GM18511 (cell line): ENCODE data around the gene STK36.

Source experiments
- ATAC-seq: cut with Tn5 transposase; IDR thresholded peaks from one replicate; pipeline ENCODE4 v1.9.1; 2021; ENCODE audit warnings: mild to moderate bottlenecking, moderate library complexity; ENCODE audit not compliant: unreplicated experiment

Gene STK36

DNA sequence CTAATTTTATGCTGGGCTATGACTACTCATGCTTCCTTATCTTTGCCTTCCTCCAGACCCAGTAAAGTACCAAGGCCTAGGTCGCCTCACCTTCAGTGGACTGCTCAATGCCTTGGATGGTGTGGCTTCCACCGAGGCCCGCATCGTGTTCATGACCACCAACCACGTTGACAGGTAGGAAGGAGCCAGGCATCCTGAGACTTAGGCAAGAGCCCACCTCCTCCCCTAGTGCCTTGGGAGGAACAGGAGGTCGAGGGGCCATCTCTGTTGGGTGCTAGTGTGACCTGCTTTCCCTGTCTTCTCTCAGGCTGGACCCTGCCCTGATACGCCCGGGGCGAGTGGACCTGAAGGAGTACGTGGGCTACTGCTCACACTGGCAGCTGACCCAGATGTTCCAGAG is 9.1 kb upstream of the STK36 start:
- no peak for ATAC-seq

DNA sequence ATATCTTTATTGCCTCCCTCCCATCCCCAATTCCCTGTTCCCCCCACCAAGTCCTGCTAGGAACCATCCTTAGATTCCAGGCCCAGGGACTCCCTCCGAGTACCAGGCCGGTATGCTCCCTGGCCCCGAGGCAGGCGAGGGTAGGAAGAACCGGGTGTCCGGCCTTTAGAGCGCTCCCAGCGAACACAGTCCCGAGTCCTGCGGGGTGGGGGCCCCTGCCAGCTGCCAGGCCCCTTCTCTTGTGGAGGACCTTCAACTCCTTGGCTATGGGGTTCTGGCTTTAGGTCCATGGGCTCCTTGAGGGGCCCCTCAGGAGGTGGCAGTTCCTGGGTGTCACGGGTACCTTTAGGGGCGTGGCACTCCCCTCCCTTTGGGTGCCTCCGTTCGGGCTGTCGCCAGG is 8.0 kb upstream of the STK36 start:
- no peak for ATAC-seq

DNA sequence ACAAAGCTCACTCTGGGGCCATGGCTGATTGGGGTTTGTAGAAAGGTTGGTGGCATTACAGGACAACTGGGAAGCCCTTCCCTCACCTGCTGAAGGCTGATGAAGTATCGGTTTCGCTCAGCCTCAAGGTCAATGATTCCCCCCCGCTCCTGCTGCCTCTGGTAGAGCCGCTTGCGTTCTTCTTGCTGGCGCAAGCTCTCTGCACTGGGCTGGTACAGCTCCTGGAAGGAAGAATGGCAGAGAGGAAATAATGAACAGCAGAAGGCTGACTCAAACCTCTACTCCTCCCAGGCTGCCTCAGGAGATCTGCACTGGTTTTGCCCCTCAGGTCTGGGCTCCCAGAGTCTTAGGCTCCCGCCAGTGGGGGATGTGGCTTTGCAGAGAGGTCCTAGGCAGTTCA is 7.2 kb upstream of the STK36 start:
- no peak for ATAC-seq

DNA sequence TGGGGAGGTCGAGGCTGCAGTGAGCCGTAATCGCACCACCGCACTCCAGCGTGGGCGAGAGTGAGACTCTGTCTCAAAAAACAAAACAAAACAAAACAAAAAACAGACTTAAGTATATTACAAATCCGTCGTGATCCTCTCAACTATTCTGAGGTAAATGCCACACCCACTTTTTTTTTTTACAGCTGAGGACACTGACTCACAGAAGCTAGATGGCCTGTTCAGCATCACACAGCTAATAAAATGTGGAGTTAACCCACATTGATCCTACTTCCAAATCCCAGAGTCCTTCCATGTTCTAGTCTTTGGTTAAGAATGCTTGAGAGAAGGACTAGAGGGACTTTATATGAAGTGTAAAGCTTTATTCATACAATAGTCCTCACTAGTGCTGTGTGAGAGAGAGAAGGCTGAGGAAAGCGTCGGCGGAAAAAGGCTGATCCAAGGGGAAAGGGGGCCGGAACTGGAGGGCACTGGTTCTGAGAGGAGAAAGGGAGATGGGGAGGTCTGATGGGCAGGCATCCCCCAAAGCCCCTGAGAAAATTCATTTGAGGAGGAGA is 711 bp upstream of the STK36 start:
- no peak for ATAC-seq

DNA sequence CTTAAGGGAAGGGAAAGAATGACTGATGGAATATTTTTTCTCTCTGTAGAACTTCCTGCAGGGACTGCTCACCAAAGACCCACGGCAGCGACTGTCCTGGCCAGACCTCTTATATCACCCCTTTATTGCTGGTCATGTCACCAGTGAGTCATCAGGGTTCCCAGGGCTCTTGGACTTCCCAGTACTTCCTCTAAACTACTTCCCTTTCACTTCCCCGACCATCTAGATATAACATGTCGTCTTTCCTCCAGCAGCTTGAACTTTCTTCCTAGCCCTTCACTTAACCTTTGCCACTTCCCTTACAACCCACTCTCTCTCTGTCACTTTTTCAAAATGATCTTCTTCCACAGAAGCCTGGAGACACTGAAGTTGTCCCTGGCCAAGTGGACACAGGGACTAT is 7.2 kb downstream of the STK36 start:
- ATAC-seq, result no peak

DNA sequence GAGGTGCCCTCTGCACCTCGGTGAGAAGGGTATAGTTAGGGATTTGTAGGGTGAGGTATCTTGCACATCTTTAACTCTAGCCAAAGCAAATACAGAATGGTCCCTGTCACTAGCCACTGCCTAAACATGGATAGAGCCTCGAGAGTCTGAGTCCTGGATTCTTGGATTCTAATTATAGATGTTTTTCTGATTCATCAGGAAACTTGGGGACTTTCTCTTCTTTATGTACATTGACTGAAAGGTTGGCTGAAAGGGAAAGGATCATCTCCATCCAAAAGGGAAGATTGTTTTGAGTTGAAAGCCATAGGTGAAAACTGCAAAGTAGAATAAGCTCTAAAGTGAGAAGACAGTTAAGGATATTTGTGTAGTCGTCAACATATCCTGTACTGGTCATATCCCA is 8.2 kb downstream of the STK36 start:
- ATAC-seq, result no peak

DNA sequence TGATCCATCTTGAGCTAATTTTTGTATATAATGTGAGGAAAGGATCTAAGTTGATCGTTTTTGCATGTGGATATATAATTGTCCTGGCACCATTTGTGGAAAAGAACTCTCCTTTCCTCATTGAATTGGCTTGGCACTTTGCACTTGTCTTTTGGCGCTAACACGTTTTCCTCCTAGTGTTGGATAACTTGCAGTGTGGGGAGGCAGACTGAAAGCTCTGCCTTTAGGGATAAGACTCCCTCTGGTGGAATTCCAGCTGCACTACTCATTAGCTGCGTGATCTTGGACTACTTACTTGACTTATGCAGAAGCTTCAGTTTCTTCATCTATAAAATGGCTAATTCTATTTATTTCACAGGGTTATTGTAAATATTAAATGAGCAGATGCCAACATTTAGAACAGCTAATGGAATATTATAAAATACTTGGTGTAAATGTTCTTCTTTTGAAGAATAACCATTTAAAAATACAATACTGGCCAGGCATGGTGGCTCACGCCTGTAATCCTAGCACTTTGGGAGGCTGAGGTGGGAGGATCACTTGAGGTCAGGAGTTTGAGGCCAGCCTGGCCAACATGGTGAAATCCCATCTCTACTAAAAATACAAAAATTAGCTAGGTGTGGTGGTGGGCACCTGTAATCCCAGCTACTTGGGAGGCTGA is 15.6 kb downstream of the STK36 start:
- peak; percentile 56 for ATAC-seq

DNA sequence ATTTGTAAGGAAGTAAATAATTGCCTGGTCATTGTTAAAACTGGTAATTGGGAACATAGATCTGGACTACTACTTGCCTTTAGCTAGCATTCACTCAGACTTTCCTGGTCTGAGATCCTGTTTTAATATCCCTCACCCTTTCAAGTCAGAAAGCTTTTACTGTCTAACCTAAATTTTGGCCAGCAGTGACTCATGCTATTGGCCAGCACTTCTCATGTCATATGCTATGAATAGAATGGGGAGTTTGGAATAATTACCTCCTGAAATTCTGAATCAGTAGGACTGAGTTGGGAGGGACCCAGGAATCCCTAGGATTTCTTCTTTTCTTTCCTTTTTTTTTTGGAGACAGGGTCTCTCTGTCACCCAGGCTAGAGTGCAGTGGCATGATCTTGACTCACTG is 19.3 kb downstream of the STK36 start:
- no peak for ATAC-seq

DNA sequence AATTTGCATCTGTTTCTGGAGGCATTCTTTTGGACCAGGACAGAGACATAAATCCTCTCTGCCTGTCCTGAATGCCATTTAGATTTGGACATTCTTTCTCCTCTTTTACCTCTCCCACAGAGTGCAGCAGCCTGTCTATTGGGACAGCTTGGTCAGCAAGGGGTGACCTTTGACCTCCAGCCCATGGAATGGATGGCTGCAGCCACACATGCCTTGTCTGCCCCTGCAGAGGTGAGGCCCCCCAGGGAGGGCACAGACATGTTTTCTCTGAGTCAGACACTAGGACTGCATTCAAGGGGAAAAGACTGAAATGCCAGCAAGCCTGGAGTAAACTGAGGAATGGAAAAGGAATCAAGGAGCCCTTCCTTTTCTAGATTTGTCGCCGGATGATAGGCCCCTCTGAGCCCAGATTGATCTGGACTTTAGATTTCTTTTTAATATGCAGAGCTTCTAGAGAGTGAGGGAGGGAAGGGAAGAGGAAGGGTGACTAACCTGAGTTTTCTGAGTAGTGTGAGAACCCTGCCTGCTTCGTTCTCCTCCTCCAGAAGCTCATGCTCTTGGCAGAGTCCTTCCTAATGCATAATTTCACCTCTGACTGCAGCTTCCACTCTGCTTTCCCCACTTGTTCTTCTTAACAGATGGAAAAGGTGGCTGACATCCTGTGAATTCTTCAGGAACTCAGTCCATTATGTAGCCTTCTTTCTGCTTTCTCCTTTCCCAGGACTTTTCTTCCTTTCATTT is 22.7 kb downstream of the STK36 start:
- no peak for ATAC-seq

DNA sequence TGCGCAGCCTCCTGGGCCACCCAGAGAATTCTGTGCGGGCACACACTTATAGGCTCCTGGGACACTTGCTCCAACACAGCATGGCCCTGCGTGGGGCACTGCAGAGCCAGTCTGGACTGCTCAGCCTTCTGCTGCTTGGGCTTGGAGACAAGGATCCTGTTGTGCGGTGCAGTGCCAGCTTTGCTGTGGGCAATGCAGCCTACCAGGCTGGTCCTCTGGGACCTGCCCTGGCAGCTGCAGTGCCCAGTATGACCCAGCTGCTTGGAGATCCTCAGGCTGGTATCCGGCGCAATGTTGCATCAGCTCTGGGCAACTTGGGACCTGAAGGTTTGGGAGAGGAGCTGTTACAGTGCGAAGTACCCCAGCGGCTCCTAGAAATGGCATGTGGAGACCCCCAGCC is 27.0 kb downstream of the STK36 start:
- ATAC-seq, result no peak

DNA sequence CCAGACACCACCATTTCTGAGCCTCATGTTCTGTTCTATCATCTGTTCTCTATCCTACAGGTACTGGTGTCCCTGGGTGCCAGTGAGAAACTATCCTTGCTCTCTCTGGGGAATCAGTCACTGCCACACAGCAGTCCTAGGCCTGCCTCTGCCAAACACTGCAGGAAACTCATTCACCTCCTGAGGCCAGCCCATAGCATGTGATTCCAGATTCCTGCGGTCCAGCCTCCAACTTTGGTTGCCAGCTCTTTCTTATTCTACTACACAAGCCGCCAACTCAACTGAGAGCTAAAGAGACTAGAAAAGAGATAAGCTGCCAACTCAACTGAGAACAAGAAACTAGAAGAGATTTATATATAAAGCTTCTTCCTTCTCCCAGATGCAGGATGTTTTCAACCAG is 29.9 kb downstream of the STK36 start:
- no peak for ATAC-seq

DNA sequence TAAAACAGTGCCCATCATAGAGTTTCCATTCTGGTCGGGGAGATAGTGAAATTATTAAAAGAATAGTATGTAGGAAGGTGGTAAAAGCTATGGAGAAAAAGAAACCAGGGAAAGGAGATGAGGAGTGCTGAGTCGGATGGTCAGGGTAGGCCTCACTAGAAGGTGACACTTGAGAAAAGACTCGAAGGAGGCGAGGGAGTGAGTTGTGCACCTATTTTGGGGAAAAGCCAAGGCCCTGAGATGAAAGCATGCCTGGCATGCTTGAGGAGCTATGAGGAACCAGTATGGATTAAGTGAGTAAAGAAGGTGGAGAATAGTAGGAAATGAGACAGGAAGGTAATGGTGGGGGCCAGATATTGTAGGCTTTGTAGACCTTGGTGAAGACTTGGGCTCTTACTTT is 31.5 kb downstream of the STK36 start:
- ATAC-seq, result no peak

DNA sequence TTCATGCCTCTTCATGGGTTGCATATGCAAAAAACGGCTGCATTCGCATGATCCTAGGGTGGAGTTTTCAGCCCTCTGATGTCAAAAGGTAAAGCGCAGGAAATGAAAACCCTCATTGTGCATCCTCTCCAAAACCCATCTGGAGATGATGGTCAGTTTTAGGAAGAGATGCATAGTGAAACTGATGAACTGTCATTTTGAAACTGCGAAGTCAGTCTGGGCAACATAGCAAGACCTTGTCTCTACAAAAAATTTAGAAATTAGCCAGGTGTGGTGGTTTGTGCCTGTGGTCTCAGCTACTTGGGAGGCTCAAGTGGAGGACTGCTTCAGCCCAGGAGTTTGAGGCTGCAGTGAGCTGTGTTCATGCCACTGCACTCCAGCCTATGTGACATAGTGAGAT is 36.2 kb downstream of the STK36 start:
- no peak for ATAC-seq

DNA sequence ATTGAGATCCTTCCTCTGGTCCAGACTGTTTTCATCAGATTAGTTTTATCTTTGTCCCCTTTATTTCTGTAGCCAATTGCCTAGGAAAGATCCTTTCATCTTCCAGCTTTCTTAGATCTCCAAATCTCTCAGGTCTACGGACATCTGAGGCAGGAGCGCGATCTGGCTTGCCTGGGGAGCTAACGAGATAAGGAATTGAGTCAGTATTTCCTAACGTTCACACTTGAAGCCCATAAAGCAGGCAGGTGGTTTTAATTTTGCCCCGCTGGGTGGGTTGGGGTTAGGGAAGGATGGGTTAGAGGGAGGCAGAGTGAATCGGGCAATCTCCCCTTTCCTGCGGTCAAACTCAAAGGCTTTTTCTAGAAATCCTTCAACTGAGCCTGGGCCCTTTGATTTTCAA is 38.0 kb downstream of the STK36 start:
- ATAC-seq, result no peak

DNA sequence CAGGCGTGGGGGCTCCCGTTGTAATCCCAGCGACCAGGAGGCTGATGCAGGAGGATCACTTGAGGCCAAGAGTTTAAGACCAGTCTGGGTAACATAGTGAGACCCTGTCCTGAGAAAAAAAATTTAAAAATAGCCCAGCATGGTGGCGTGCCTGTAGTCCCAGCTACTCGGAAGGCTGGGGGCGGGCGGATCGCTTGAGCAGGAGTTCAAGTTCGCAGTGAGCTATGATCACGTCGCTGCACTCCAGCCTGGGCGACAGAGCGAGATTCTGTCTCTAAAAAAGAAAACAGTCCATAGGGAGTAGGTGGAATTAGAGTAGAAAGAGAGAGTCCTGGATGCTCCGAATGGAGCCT is 38.4 kb downstream of the STK36 start:
- ATAC-seq, result no peak

DNA sequence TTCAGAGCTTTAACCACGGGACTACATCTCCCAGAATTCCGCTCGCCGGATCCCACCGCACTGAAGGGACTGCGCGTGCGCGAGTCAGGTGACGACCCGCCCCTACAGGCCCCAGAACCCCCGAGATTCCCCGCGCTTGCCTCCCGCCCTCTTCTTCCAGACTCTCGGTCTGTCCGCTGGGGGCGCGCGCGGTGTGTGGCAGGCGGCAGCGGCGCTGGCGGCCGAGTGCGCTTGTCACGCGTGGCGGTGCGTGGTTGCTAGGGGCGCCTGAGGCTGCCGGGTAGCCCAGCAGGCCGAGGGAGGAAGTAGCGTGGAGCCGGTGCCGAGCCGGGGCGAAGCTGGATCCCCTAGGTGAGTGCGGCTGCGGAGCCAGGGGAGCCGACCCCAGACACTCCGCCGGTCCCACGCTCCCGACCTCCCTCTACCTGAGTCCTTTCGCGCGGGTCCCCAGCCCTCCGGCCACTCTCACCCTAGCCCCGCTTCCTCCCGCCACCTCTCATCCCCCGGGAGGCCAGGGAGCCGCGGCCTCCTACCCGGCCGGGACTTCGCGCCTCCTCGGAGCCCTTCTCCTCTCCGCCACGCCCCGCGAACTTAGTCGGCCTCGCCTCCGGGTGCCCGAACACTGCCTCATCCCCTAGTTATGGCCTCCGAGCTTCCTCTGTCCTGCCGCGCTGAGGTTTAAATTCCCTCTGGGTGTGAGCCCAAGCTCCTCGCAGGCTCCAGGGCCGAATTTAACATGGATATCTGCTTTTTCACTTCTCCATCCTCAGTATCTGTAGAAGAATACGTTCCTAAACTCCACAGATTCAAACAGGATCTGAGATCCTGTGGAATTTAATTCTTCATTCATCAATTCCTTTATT is 39.0 kb downstream of the STK36 start, which contains the start of gene TTLL4:
TSS of gene TTLL4 (plus strand) at position 149 of the 863 bp plus-strand sequence. CDS start 26,842 bp downstream, outside the sequence.
- peak; percentile 90 for ATAC-seq

DNA sequence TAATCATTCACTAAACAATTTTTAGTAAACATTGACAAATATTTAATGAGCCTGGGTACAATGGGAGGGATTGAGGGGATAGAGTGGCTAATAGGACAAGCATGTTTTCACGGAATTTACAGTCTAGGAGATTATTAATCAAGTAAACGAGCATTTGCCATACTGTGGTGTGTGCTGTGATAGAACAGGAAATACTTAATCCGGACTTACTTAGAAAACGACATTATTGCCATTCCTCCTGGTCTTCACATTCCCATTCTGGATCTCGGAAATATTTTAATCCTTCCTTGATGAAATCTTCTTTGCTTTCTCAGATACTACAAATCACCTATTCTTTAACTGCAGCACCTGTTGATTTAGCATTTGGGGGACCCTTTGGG is 39.7 kb downstream of the STK36 start:
- no peak for ATAC-seq

DNA sequence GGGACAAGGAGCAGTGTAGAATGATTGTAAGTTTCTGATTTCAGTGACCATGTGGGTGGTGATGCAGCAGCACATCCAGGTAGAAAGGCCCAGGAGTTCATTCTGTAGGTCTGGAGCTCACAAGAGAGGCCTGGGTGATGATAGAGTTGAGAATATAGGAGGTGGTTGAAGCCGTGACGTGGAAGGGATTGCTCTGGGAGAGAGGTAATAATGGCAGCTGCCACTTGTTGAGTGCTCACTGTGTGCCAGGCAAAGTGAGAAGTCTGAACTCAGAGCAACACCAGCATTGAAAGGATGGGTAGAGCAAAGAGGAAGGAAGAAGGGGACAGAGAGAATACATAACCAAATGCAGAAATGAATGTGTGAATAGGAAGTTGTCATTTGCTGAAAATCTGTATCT is 42.0 kb downstream of the STK36 start:
- ATAC-seq, result no peak

DNA sequence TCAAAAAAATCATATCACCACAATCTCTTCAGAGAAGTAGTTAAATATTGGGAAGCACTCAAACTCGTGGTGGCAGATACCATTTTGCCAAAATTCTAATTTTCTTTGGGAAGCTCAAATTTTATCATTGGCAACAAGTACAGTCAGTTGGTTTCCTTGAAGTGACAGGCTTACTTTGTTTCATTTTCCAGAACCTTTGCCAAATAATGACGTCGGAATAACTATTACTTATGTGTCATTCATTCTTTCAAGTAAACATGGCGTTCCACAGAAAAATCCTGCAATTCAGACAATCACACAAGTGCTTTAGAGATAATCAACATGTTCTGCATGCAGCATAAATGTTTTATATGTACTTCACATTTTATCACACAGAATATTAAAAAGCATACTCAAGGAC is 44.2 kb downstream of the STK36 start:
- no peak for ATAC-seq

DNA sequence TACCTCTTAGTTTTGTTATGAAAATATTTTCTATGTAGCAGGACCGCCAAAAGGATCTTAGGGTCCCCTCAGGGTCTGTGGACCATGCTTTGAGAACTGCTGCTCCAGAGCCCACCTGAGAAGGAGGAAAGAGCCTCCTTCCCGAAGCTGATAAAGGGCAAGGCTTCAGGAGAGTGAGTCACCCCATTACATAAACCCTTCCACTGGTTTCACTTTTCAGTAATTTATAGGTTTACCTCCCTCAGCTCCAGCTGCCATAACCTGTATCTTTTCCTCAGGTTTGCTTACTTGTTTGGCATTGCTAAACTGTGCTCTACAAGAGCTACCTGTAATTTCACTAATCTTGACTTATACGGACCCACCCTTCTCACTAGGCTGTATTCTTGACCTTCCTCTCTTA is 45.4 kb downstream of the STK36 start:
- ATAC-seq, result no peak

DNA sequence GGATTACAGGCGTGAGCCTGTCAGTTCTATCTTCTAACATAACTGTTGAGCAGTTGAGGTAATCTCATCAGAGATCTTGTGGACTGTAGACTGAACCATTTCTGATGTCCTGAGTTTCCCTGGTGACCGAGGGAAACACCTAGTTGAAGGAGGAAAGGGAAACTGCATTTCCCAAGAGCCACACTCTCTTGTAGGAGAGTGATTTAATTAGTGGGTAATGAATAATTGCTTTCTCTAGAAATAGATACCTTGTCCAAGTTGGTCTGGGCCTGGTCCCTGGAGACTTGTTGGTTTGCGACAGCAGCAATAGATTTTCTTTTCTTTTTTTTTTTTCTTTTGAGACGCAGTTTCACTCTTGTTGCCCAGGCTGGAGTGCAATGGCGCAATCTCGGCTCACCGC is 46.2 kb downstream of the STK36 start:
- ATAC-seq, result no peak

DNA sequence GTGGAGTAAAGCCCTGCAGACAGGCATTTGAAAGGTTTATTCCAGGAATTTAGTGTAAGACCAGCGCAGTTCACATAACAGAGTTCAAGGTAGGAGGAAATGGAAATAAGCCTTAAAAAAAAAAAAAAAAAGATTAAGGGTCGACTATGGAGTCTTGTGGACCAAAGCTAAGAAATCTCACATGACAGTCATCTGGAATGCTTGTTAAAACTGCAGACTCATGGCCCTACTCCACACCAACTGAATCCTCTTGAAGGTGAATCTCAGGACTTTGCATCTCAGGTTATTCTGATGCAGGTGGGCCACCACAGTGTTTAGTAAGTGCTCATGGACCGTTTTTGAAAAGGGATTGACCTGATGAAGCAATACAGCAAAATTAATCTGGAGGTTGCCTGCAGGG is 47.6 kb downstream of the STK36 start:
- ATAC-seq, result no peak
